T-helper 17 cell (primary cell): ENCODE data around the gene SLC38A1. TPM values are rescaled to one million over a fixed set of nuclear protein-coding genes. Genes with fewer than 3 reads are reported as not detected.
A peak's percentile ranks its signal among the peaks of the same experiment; 100 is the strongest.
"Not testable (repeated sequence)": the region's sequence is repeated elsewhere in the genome, so short reads cannot be mapped to it uniquely, and the experiment has no call there.

Experiments used
- ATAC-seq: fragments of 150-1000 bp; cut with Tn5 transposase; 2 replicates; pipeline ENCODE4 v1.10.0; 2021; ENCODE audit warnings: mild to moderate bottlenecking, moderate library complexity
- DNase-seq, 3 donors: peaks; one replicate each; pipeline versions ENCODE4 v3.0.0 to v3.0.0-alpha.2; 2020 to 2021
- H3K9me3 ChIP-seq: one replicate; pipeline ENCODE4 v1.7.0; 2013; ENCODE audit warnings: low read length, mild to moderate bottlenecking; ENCODE audit not compliant: control insufficient read depth, poor library complexity, severe bottlenecking
- H3K27ac Mint-ChIP-seq: one replicate; pipeline ENCODE4 v1.8.0; 2022; ENCODE audit warnings: mild to moderate bottlenecking, moderate library complexity, mixed read lengths
- H3K27me3 Mint-ChIP-seq: one replicate; pipeline ENCODE4 v1.8.0; 2022; ENCODE audit warnings: mixed read lengths
- H3K36me3 Mint-ChIP-seq: one replicate; pipeline ENCODE4 v1.8.0; 2022; ENCODE audit warnings: low read depth, mixed read lengths
- H3K4me1 Mint-ChIP-seq: one replicate; pipeline ENCODE4 v1.8.0; 2022; ENCODE audit warnings: mild to moderate bottlenecking, mixed read lengths
- H3K4me3 Mint-ChIP-seq: one replicate; pipeline ENCODE4 v1.8.0; 2022; ENCODE audit warnings: mild to moderate bottlenecking, moderate library complexity, mixed read lengths
- total RNA-seq, 4 donors: library from RNA in 2 of 4; stranded (reverse) in 2 of 4; gene quantifications; one replicate each; pipeline ENCODE4 v1.2.3 and lab custom pipeline; 2022 to 2026

Gene SLC38A1
- total RNA-seq, 2 donors from 2014 or later: 262 to 265 TPM

- ATAC-seq: no peak
- peaks cover 17% of the 10 kb centered on the region for H3K4me1 Mint-ChIP-seq
- peak overlapping the region; percentile 61 for H3K27ac Mint-ChIP-seq
- H3K36me3 Mint-ChIP-seq: peaks cover 6% of the 10 kb centered on the region
- no peaks in the 10 kb centered on the region for H3K27me3 Mint-ChIP-seq
- no peak overlapping the region for H3K4me3 Mint-ChIP-seq
- H3K9me3 ChIP-seq: no peaks in the 10 kb centered on the region
- no peak for DNase-seq
Measured at GRCh38 chr12:46205294-46205693, 63.5 kb downstream of the SLC38A1 start.

DNA sequence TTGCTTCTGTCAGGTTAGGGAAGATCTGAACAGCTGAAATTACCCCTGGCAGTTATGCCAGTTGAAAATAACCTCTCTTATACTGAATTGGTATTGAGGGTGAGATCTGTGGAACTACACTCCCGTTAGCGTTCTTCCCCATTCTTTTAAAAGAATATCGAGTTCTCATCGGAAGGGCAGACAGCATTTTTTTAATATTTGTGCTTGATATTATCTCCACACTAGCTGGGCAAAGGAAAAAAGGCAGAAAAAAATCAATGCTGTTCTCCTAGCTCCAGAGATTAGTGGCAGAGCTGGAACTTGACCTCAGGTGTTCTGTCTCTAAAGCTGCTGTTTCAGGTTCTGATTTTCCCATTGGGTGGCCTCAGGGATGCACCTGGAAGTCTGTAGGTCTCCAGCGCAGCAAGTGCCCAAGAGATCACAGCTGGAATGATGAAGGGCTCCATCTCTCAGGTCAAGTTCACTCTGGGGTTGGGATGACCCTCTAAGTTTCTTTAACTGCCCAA is 67.5 kb downstream of the SLC38A1 start:
- no peak overlapping the region for H3K27ac Mint-ChIP-seq
- no peaks in the 10 kb centered on the region for H3K9me3 ChIP-seq

GRCh38 chr12:46200551-46200950 is 68.3 kb downstream of the SLC38A1 start:
- Mint-ChIP-seq H3K27ac (no peak overlapping the region), H3K27me3 (no peaks in the 10 kb centered on the region), H3K36me3 (peaks cover 16% of the 10 kb centered on the region), H3K4me1 (peaks cover 13% of the 10 kb centered on the region), H3K4me3 (no peak overlapping the region)
- H3K9me3 ChIP-seq: no peaks in the 10 kb centered on the region
- ATAC-seq: no peak
- DNase-seq: no peak

More for the DNA sequence above, 67.5 kb downstream of the SLC38A1 start:
- DNase-seq (no peak), ATAC-seq (no peak)
- Mint-ChIP-seq H3K4me1 (peaks cover 8% of the 10 kb centered on the region), H3K27me3 (no peaks in the 10 kb centered on the region), H3K36me3 (peaks cover 14% of the 10 kb centered on the region), H3K4me3 (no peak overlapping the region)

DNA sequence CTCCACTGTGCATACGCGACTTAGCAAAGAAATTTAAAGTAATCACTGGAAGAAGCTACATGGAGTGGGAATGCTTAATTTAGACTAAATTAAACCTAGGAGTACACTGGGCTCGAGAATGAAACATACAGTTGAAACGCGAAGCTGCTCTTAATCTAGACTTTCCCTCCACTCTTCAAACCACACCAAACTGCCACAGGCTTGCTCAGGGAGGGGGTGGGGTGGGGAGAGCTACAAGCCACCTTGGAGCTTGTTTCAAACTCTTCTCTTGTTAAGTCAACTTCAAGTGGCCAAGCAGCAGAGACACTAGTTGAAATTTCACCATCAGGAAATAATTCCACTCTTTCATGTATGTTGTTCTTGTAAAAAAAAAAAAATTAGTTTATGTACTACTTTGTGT is 69.9 kb downstream of the SLC38A1 start:
- peak; percentile 6 for ATAC-seq
- Mint-ChIP-seq H3K4me1 (peaks cover 13% of the 10 kb centered on the region), H3K27ac (peak overlapping the region; percentile 86), H3K27me3 (no peaks in the 10 kb centered on the region), H3K4me3 (peak overlapping the region; percentile 71), H3K36me3 (peaks cover 15% of the 10 kb centered on the region)
- H3K9me3 ChIP-seq: no peaks in the 10 kb centered on the region
- no peak for DNase-seq

DNA sequence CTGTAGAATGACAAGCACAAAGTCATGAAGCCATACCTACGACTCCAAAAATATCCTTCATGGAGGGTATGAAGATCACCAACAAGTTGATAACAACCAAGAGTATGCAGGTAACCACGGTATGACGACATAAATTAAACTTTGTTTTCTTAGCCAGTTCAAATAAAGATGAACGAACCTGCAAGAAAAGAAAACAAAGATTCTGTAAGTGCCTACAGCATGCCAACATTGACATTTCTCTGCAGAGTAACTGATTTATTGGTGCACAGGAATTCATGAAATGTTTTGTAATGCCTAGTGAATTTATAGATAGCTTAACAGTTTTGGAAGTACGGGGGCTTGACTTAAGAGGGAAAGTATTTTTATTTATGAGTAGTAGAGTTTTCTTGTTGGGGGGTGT is 71.0 kb downstream of the SLC38A1 start:
- Mint-ChIP-seq H3K4me3 (no peak overlapping the region), H3K36me3 (peaks cover 12% of the 10 kb centered on the region), H3K27ac (peak overlapping the region; percentile 86), H3K4me1 (peaks cover 9% of the 10 kb centered on the region), H3K27me3 (no peaks in the 10 kb centered on the region)
- DNase-seq (no peak), ATAC-seq (no peak)
- no peaks in the 10 kb centered on the region for H3K9me3 ChIP-seq

- H3K4me1 Mint-ChIP-seq, H3K4me3 Mint-ChIP-seq: not testable (repeated sequence)
Measured at GRCh38 chr12:46190533-46190932, 78.3 kb downstream of the SLC38A1 start.

DNA sequence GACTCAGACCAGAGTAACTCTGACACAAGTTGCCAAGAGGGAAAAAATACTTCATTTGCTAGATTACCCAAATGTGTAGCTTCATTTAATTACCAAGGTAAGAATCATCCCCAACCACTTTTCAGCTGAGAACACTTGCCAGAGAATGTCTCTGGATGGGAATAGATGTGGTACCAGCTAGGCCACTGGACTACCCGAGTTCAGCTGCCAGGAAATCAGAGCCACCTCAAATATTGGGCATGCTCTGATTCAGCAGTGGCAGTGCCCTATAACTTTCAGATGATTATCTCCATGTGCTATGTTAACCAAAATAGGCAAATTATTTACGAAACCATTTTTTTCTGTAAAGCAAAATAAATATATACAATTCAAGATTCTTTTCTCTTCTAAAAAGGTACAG is 80.7 kb downstream of the SLC38A1 start:
- Mint-ChIP-seq H3K36me3 (peaks cover 2% of the 10 kb centered on the region), H3K4me1 (peaks cover 7% of the 10 kb centered on the region), H3K4me3 (no peak overlapping the region), H3K27ac (no peak overlapping the region), H3K27me3 (no peaks in the 10 kb centered on the region)
- DNase-seq (no peak), ATAC-seq (no peak)
- H3K9me3 ChIP-seq: no peaks in the 10 kb centered on the region

More at GRCh38 chr12:46190533-46190932, 78.3 kb downstream of the SLC38A1 start:
- not testable (repeated sequence) for DNase-seq, ATAC-seq, H3K36me3 Mint-ChIP-seq, H3K27me3 Mint-ChIP-seq, H3K9me3 ChIP-seq
- H3K27ac Mint-ChIP-seq: peak overlapping the region; percentile 37

DNA sequence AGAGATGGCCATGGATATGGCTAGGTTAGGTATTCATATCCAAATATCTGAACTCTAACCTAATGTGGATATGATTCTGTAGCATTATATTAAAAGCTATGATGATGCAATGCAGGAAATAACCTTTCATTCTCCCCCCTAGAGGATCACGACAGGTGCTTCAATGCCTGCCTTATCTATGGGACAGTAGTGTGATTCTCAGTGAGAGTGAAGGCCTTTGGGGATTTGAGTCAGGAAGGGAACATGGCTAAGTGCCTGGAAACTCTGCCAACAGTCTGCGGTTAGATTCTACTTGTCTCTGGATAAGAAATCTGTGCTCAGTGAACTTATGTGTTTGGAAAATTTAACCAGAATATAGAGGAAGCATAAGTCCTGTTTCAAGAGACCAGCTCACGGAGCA is 81.8 kb downstream of the SLC38A1 start:
- peak; percentile 28 for ATAC-seq
- H3K4me1 Mint-ChIP-seq: peaks cover 12% of the 10 kb centered on the region

GRCh38 chr12:46186088-46186487 is 82.8 kb downstream of the SLC38A1 start:
- Mint-ChIP-seq H3K4me3 (no peak overlapping the region), H3K27me3 (no peaks in the 10 kb centered on the region), H3K27ac (peak overlapping the region; percentile 78), H3K4me1 (peaks cover 16% of the 10 kb centered on the region), H3K36me3 (peaks cover 2% of the 10 kb centered on the region)
- no peak for ATAC-seq
- no peaks in the 10 kb centered on the region for H3K9me3 ChIP-seq
- DNase-seq: no peak

More for the DNA sequence above, 81.8 kb downstream of the SLC38A1 start:
- Mint-ChIP-seq H3K27ac (peak overlapping the region; percentile 56), H3K27me3 (no peaks in the 10 kb centered on the region), H3K36me3 (peaks cover 2% of the 10 kb centered on the region), H3K4me3 (peak overlapping the region; percentile 19)
- no peaks in the 10 kb centered on the region for H3K9me3 ChIP-seq
- no peak for DNase-seq

DNA sequence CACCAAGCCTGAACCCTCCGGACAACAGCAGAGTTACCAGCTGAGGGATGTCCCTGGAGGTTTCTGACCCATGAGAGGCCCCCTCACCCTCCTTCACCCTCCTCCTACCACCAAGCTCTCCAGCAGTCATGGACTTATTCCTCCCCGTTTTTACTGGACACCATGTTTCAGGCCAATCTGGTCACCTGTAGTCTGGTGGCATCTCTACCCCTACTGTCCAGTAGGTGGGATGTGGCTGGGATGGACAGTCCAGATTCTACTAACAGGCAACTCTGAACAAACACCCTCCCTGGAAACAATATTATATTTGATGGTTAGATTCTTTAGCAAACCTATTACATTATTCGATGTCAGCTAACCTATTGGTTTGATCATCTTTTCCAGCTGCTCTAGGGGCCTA is 83.2 kb downstream of the SLC38A1 start:
- H3K9me3 ChIP-seq: no peaks in the 10 kb centered on the region
- Mint-ChIP-seq H3K27ac (peak overlapping the region; percentile 78), H3K4me3 (no peak overlapping the region), H3K27me3 (no peaks in the 10 kb centered on the region), H3K4me1 (peaks cover 16% of the 10 kb centered on the region), H3K36me3 (peaks cover 2% of the 10 kb centered on the region)
- ATAC-seq (no peak), DNase-seq (no peak)

DNA sequence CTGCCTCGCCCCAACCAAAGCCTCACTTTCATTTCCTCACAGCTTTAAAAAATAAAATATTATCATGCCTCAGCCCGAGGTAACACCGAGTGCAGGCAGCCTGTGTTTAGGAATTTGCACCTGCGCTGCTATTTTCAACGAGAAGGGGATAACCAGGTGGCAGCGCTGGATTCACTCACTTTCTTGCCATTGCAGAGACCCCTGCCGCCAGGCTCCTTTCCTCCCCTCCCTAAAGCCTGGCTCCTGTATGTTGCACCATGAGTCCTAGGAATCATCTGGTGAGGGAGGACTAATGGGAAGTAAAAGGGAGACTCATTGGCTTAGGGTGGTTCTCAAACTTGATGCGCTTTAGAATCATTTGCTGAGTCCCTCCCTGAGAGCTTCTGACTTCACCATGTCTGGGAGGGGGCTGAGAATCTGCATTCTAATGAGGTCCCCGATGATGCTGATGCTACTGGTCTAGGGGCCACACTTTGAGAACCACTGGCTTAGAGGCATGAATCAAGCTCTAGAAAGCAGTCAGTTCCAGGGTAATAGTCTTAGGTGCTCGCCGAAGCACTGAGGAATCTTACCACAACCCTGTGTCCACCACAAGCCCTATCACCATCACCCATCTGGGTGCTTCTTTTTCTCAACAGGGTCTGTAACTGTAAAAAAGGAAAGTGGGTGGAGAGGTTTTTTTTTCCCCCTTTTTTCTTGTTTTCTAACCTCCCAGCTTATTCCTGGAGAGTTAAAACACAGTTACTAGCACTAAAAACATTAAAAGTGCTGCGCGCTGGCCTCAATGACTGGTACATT is 83.8 kb downstream of the SLC38A1 start:
- ATAC-seq (peak; percentile 15), DNase-seq (no peak)
- peak overlapping the region; percentile 21 for H3K4me3 Mint-ChIP-seq
- no peaks in the 10 kb centered on the region for H3K27me3 Mint-ChIP-seq
- H3K9me3 ChIP-seq: no peaks in the 10 kb centered on the region
- peaks cover under 1% of the 10 kb centered on the region for H3K36me3 Mint-ChIP-seq
- peak overlapping the region; percentile 78 for H3K27ac Mint-ChIP-seq
- H3K4me1 Mint-ChIP-seq: peaks cover 19% of the 10 kb centered on the region

DNA sequence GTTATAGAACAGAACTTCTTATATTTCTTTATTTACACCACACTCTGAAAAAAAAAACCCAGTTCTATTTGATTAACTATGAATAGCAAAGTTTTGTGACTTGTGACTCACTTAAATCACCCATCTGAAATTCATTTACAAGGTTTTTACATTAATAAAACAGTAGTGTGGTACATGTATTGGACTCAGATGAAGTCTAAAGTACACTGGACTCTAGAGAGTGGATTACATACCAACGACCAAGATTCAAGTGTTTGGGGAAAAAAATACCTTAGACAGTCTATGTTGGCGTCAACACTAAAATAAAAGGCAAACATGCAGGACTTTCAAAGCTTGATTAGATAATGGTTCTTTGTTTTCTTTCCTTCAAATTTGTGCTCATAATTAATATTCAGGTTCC is 85.7 kb downstream of the SLC38A1 start:
- no peak for ATAC-seq
- no peaks in the 10 kb centered on the region for H3K9me3 ChIP-seq
- H3K36me3 Mint-ChIP-seq: no peaks in the 10 kb centered on the region
- H3K27me3 Mint-ChIP-seq: no peaks in the 10 kb centered on the region
- DNase-seq: no peak
- H3K27ac Mint-ChIP-seq: no peak overlapping the region
- H3K4me3 Mint-ChIP-seq: peak overlapping the region; percentile 47
- peaks cover 30% of the 10 kb centered on the region for H3K4me1 Mint-ChIP-seq

DNA sequence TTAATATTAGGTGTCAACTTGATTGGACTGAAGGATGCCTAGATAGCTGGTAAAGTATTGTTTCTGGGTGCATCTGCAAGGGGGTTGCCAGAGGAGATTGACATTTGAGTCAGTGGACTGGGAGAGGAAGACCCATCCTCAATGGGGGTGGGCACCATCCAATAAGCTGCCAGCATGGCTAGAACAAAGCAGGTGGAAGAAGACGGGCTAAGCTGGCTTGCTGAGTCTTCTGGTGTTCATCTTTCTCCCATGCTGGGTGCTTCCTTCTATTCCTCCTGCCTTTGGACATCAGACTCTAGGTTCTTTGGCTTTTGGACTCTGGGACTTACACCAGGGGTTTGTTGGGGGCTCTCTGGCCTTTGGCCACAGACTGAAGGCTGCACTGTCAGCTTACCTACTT is 87.4 kb downstream of the SLC38A1 start:
- H3K4me1 Mint-ChIP-seq: peaks cover 38% of the 10 kb centered on the region
- H3K36me3 Mint-ChIP-seq: no peaks in the 10 kb centered on the region
- ATAC-seq (no peak), DNase-seq (no peak)
- no peaks in the 10 kb centered on the region for H3K27me3 Mint-ChIP-seq
- no peak overlapping the region for H3K4me3 Mint-ChIP-seq
- peak overlapping the region; percentile 87 for H3K27ac Mint-ChIP-seq
- H3K9me3 ChIP-seq: no peaks in the 10 kb centered on the region
